Activated naive CD4-positive, alpha-beta T cell treated with anti-CD3 and anti-CD28 coated beads, Interleukin-2, amount 10 ng/mL, durations not matched to agents 7 days and 5 days (primary cell): ENCODE results near the gene STRC.
"Not testable (repeated sequence)": the region's sequence is repeated elsewhere in the genome, so short reads cannot be mapped to it uniquely, and the experiment has no call there.

ENCODE experiments used
- CTCF ChIA-PET: fragments of 350-600 bp; sonication (Branson Sonifier 250); formaldehyde crosslinking; loops from one replicate; lab custom pipeline; 2021; ENCODE audit warnings: antibody characterized with exemption; lab: Charles Lee
- DNase-seq: peaks from one replicate; pipeline ENCODE4 v3.0.0-alpha.2; 2020
- H3K27ac Mint-ChIP-seq: one replicate; pipeline ENCODE4 v1.8.0; 2021; ENCODE audit warnings: mild to moderate bottlenecking, moderate library complexity, mixed read lengths
- H3K27me3 Mint-ChIP-seq: one replicate; pipeline ENCODE4 v1.8.0; 2021; ENCODE audit warnings: mild to moderate bottlenecking, mixed read lengths
- H3K36me3 Mint-ChIP-seq: one replicate; pipeline ENCODE4 v1.8.0; 2021; ENCODE audit warnings: mixed read lengths
- H3K4me1 Mint-ChIP-seq: one replicate; pipeline ENCODE4 v1.8.0; 2021; ENCODE audit warnings: mixed read lengths
- H3K4me3 Mint-ChIP-seq: one replicate; pipeline ENCODE4 v1.8.0; 2021; ENCODE audit warnings: mild to moderate bottlenecking, moderate library complexity, mixed read lengths
- H3K9me3 Mint-ChIP-seq: one replicate; pipeline ENCODE4 v1.8.0; 2021; ENCODE audit warnings: mixed read lengths

STRC gene

GRCh38 chr15:43599131-43599530, 19.5 kb downstream of the STRC start:
- H3K36me3 Mint-ChIP-seq: not testable (repeated sequence)

GRCh38 chr15:43593328-43594190, 25.0 kb downstream of the STRC start, which contains the start of gene CKMT1B:
TSS of gene CKMT1B (plus strand) at chr15:43594027. CDS start at chr15:43594219, 192 bp downstream.
- H3K4me3 Mint-ChIP-seq, H3K4me1 Mint-ChIP-seq, CTCF ChIA-PET, H3K27ac Mint-ChIP-seq, H3K36me3 Mint-ChIP-seq, H3K9me3 Mint-ChIP-seq, DNase-seq: not testable (repeated sequence)
- H3K27me3 Mint-ChIP-seq: peaks cover 12% of the 10 kb centered on the region

More at GRCh38 chr15:43599131-43599530, 19.5 kb downstream of the STRC start:
- CTCF ChIA-PET, H3K4me1 Mint-ChIP-seq, H3K4me3 Mint-ChIP-seq, H3K9me3 Mint-ChIP-seq, H3K27ac Mint-ChIP-seq, DNase-seq: not testable (repeated sequence)
- peaks cover 22% of the 10 kb centered on the region for H3K27me3 Mint-ChIP-seq

- CTCF ChIA-PET, DNase-seq, H3K4me1 Mint-ChIP-seq, H3K9me3 Mint-ChIP-seq, H3K36me3 Mint-ChIP-seq, H3K27me3 Mint-ChIP-seq, H3K27ac Mint-ChIP-seq, H3K4me3 Mint-ChIP-seq: not testable (repeated sequence)
Observed at GRCh38 chr15:43592841-43593240, 25.8 kb downstream of the STRC start.

GRCh38 chr15:43589778-43590466, 28.7 kb downstream of the STRC start, which contains the start of gene PPIP5K1:
TSS of gene PPIP5K1 (minus strand) at chr15:43590208. CDS start at chr15:43584504, 5,704 bp downstream.
- CTCF ChIA-PET: not testable (repeated sequence)

GRCh38 chr15:43574607-43575006, 44.0 kb downstream of the STRC start:
- H3K27ac Mint-ChIP-seq, H3K4me3 Mint-ChIP-seq, CTCF ChIA-PET, H3K9me3 Mint-ChIP-seq, H3K4me1 Mint-ChIP-seq, DNase-seq, H3K27me3 Mint-ChIP-seq, H3K36me3 Mint-ChIP-seq: not testable (repeated sequence)

More at GRCh38 chr15:43589778-43590466, 28.7 kb downstream of the STRC start, which contains the start of gene PPIP5K1:
- DNase-seq, H3K9me3 Mint-ChIP-seq, H3K4me1 Mint-ChIP-seq, H3K27me3 Mint-ChIP-seq, H3K4me3 Mint-ChIP-seq, H3K36me3 Mint-ChIP-seq, H3K27ac Mint-ChIP-seq: not testable (repeated sequence)

GRCh38 chr15:43566615-43567014, 52.0 kb downstream of the STRC start:
- CTCF ChIA-PET, H3K4me3 Mint-ChIP-seq, H3K9me3 Mint-ChIP-seq, DNase-seq, H3K36me3 Mint-ChIP-seq, H3K27me3 Mint-ChIP-seq, H3K27ac Mint-ChIP-seq, H3K4me1 Mint-ChIP-seq: not testable (repeated sequence)

GRCh38 chr15:43563793-43564192, 54.8 kb downstream of the STRC start:
- H3K4me3 Mint-ChIP-seq, CTCF ChIA-PET, DNase-seq, H3K27ac Mint-ChIP-seq, H3K27me3 Mint-ChIP-seq, H3K9me3 Mint-ChIP-seq, H3K36me3 Mint-ChIP-seq, H3K4me1 Mint-ChIP-seq: not testable (repeated sequence)

GRCh38 chr15:43562753-43563152, 55.8 kb downstream of the STRC start:
- DNase-seq, CTCF ChIA-PET, H3K4me1 Mint-ChIP-seq, H3K9me3 Mint-ChIP-seq, H3K27me3 Mint-ChIP-seq, H3K4me3 Mint-ChIP-seq, H3K27ac Mint-ChIP-seq, H3K36me3 Mint-ChIP-seq: not testable (repeated sequence)

- Mint-ChIP-seq H3K9me3 (no peaks in the 10 kb centered on the region), H3K4me1 (no peaks in the 10 kb centered on the region), H3K27me3 (no peaks in the 10 kb centered on the region), H3K36me3 (no peaks in the 10 kb centered on the region), H3K27ac (no peak overlapping the region), H3K4me3 (no peak overlapping the region)
- no peak for DNase-seq
- CTCF ChIA-PET: no interaction called here
Observed at GRCh38 chr15:43552986-43553385, 65.6 kb downstream of the STRC start.

- Mint-ChIP-seq H3K27ac (no peak overlapping the region), H3K9me3 (no peaks in the 10 kb centered on the region), H3K36me3 (no peaks in the 10 kb centered on the region), H3K4me1 (no peaks in the 10 kb centered on the region), H3K27me3 (no peaks in the 10 kb centered on the region), H3K4me3 (no peak overlapping the region)
- no peak for DNase-seq
- CTCF ChIA-PET: no interaction called here
Observed at GRCh38 chr15:43552256-43552655, 66.3 kb downstream of the STRC start.

- H3K27me3 Mint-ChIP-seq: no peaks in the 10 kb centered on the region
- CTCF ChIA-PET: no interaction called here
- no peaks in the 10 kb centered on the region for H3K9me3 Mint-ChIP-seq
- H3K4me3 Mint-ChIP-seq: no peak overlapping the region
- H3K36me3 Mint-ChIP-seq: no peaks in the 10 kb centered on the region
- no peak for DNase-seq
- H3K27ac Mint-ChIP-seq: no peak overlapping the region
- H3K4me1 Mint-ChIP-seq: no peaks in the 10 kb centered on the region
Observed at GRCh38 chr15:43550527-43551363, 67.9 kb downstream of the STRC start.
